IMR-90 (cell line): ENCODE data around the gene SH3BGRL. TPM values are rescaled to one million over a fixed set of nuclear protein-coding genes. Genes with fewer than 3 reads are reported as not detected.

Experiments used
- ATAC-seq: fragments of 200-7000 bp; cut with Tn5 transposase; 2 replicates; pipeline ENCODE4 v1.9.1; 2020; ENCODE audit warnings: low read depth, mild to moderate bottlenecking, moderate library complexity
- BruUV-seq: library from RNA; stranded (reverse); fragments of 400-500 nt; replicated peaks from 2 replicates; lab custom pipeline; 2021; lab: Mats Ljungman, UMichigan
- CTCF ChIA-PET: fragments of 300-600 bp; formaldehyde crosslinking; extraction: SDS; loops from one replicate; lab custom pipeline; 2021; ENCODE audit warnings: antibody characterized with exemption; lab: Yijun Ruan, JAX
- POLR2A ChIA-PET: fragments of 300-600 bp; sonication (Branson Sonifier 250); formaldehyde crosslinking; loops from one replicate; lab custom pipeline; 2022; ENCODE audit warnings: antibody characterized with exemption; ENCODE audit not compliant: unreplicated experiment; lab: Charles Lee
- DNase-seq: peaks from one replicate; pipeline ENCODE4 v3.0.0; 2013
- H2AFZ ChIP-seq: replicated peaks from 2 replicates; pipeline ENCODE3; 2013; ENCODE audit warnings: low read length, mild to moderate bottlenecking; ENCODE audit not compliant: poor library complexity
- H2AK5ac ChIP-seq: 2 replicates; pipeline ENCODE4 v1.6.1; 2013; ENCODE audit warnings: low read depth, low read length, inconsistent platforms
- H2AK9ac ChIP-seq: replicated peaks from 2 replicates; pipeline ENCODE3; 2013; ENCODE audit warnings: mild to moderate bottlenecking, low read depth, low read length, moderate library complexity; ENCODE audit not compliant: poor library complexity
- H2BK120ac ChIP-seq: 2 replicates; pipeline ENCODE4 v1.6.1; 2013; ENCODE audit warnings: low read depth, low read length, inconsistent platforms
- H2BK15ac ChIP-seq: 3 replicates; pipeline ENCODE4 v1.6.1; 2013; ENCODE audit warnings: low read depth, low read length, inconsistent platforms
- H2BK20ac ChIP-seq: 2 replicates; pipeline ENCODE4 v1.6.1; 2013; ENCODE audit warnings: low read depth, mild to moderate bottlenecking, inconsistent platforms, low read length, moderate library complexity
- H2BK5ac ChIP-seq: 2 replicates; pipeline ENCODE4 v1.6.1; 2013; ENCODE audit warnings: mild to moderate bottlenecking, low read depth, low read length, inconsistent platforms; ENCODE audit not compliant: poor library complexity, severe bottlenecking
- H3K14ac ChIP-seq: replicated peaks from 2 replicates; pipeline ENCODE4 v1.6.1; 2013; ENCODE audit warnings: low read depth, low read length, inconsistent platforms
- H3K18ac ChIP-seq: 2 replicates; pipeline ENCODE4 v1.6.1; 2013; ENCODE audit warnings: low read depth, low read length, control low read depth
- H3K23ac ChIP-seq: 2 replicates; pipeline ENCODE4 v1.6.1; 2013; ENCODE audit warnings: low read depth, low read length, inconsistent platforms
- H3K27ac ChIP-seq: 2 replicates; pipeline ENCODE4 v1.5.1; 2013; ENCODE audit warnings: mild to moderate bottlenecking, control low read depth, low read length; ENCODE audit not compliant: insufficient read depth
- H3K27me3 ChIP-seq: 2 replicates; pipeline ENCODE4 v1.6.1; 2013; ENCODE audit warnings: low read length; ENCODE audit not compliant: control insufficient read depth, insufficient read depth
- H3K36me3 ChIP-seq: 2 replicates; pipeline ENCODE4 v1.6.1; 2013; ENCODE audit warnings: low read length, mixed read lengths; ENCODE audit not compliant: control insufficient read depth, insufficient read depth
- H3K4ac ChIP-seq: 2 replicates; pipeline ENCODE4 v1.6.1; 2013; ENCODE audit warnings: low read depth, low read length, inconsistent platforms
- H3K4me1 ChIP-seq: 2 replicates; pipeline ENCODE4 v1.6.1; 2013; ENCODE audit warnings: low read length, mixed read lengths; ENCODE audit not compliant: control insufficient read depth, insufficient read depth
- H3K4me2 ChIP-seq: 2 replicates; pipeline ENCODE4 v1.6.1; 2013; ENCODE audit warnings: low read depth, mild to moderate bottlenecking, control low read depth, low read length, moderate library complexity
- H3K4me3 ChIP-seq: 2 replicates; pipeline ENCODE4 v1.5.1; 2013; ENCODE audit warnings: low read depth, mild to moderate bottlenecking, control low read depth, low read length, moderate library complexity; ENCODE audit not compliant: insufficient read depth
- H3K56ac ChIP-seq: 2 replicates; pipeline ENCODE4 v1.6.1; 2013; ENCODE audit warnings: low read length, inconsistent platforms; ENCODE audit not compliant: insufficient read depth; ENCODE audit errors: extremely low read depth
- H3K79me1 ChIP-seq, 2 experiments: 2 replicates each; pipeline ENCODE4 v1.6.1; 2013; ENCODE audit warnings: low read length in 2 of 2, inconsistent platforms in 1 of 2, low read depth in 1 of 2
- H3K9ac ChIP-seq: 2 replicates; pipeline ENCODE4 v1.6.1; 2013; ENCODE audit warnings: low read depth, low read length, control low read depth
- H3K9me1 ChIP-seq: 2 replicates; pipeline ENCODE4 v1.6.1; 2013; ENCODE audit warnings: low read length, inconsistent platforms; ENCODE audit not compliant: insufficient read depth
- H3K9me3 ChIP-seq: 2 replicates; pipeline ENCODE4 v1.6.1; 2013; ENCODE audit warnings: low read length; ENCODE audit not compliant: control insufficient read depth, insufficient read depth
- H4K20me1 ChIP-seq: 2 replicates; pipeline ENCODE4 v1.6.1; 2013; ENCODE audit warnings: low read length, inconsistent platforms; ENCODE audit not compliant: insufficient read depth
- H4K5ac ChIP-seq: 2 replicates; pipeline ENCODE4 v1.6.1; 2013; ENCODE audit warnings: mild to moderate bottlenecking, low read depth, low read length, control low read depth
- H4K8ac ChIP-seq, 2 experiments: 2 replicates each; pipeline ENCODE4 v1.6.1; 2013; ENCODE audit warnings: low read depth in 2 of 2, low read length in 2 of 2, control low read depth in 1 of 2, inconsistent platforms in 1 of 2
- H4K91ac ChIP-seq: 2 replicates; pipeline ENCODE4 v1.6.1; 2013; ENCODE audit warnings: low read depth, low read length, inconsistent platforms; ENCODE audit not compliant: insufficient read depth
- BHLHE40 ChIP-seq: fragments of 150-350 bp; IDR thresholded peaks from 2 replicates; pipeline ENCODE4 v1.6.1; 2016; ENCODE audit warnings: mild to moderate bottlenecking, low read depth, low read length
- CEBPB ChIP-seq: IDR thresholded peaks from 2 replicates; pipeline ENCODE4 v1.6.1; 2012; ENCODE audit warnings: low read depth, low read length, improper control_type of control experiment
- CHD1 ChIP-seq: IDR thresholded peaks from 2 replicates; pipeline ENCODE4 v1.6.1; 2012; ENCODE audit warnings: low read depth, low read length, improper control_type of control experiment
- FOS ChIP-seq: fragments of 150-350 bp; IDR thresholded peaks from 2 replicates; pipeline ENCODE4 v1.6.1; 2016; ENCODE audit warnings: low read depth, low read length
- MAFK ChIP-seq: IDR thresholded peaks from 2 replicates; pipeline ENCODE4 v1.6.1; 2012; ENCODE audit warnings: low read depth, low read length, improper control_type of control experiment
- MAZ ChIP-seq: IDR thresholded peaks from 2 replicates; pipeline ENCODE4 v1.6.1; 2012; ENCODE audit warnings: low read depth, mild to moderate bottlenecking, low read length, improper control_type of control experiment, moderate library complexity, borderline replicate concordance
- MXI1 ChIP-seq: IDR thresholded peaks from 2 replicates; pipeline ENCODE4 v1.6.1; 2012; ENCODE audit warnings: low read depth, mild to moderate bottlenecking, low read length, moderate library complexity, borderline replicate concordance
- NFE2L2 ChIP-seq: fragments of 150-350 bp; IDR thresholded peaks from 2 replicates; pipeline ENCODE4 v1.6.1; 2016; ENCODE audit warnings: low read depth, mild to moderate bottlenecking, low read length
- POLR2A ChIP-seq: IDR thresholded peaks from 2 replicates; pipeline ENCODE4 v1.6.1; 2012; ENCODE audit warnings: mild to moderate bottlenecking, low read depth, low read length
- RAD21 ChIP-seq: IDR thresholded peaks from 2 replicates; pipeline ENCODE4 v1.6.1; 2012; ENCODE audit warnings: low read length, improper control_type of control experiment
- RCOR1 ChIP-seq: IDR thresholded peaks from 2 replicates; pipeline ENCODE4 v1.6.1; 2012; ENCODE audit warnings: mild to moderate bottlenecking, low read length, improper control_type of control experiment; ENCODE audit not compliant: insufficient replicate concordance
- RFX5 ChIP-seq: IDR thresholded peaks from 2 replicates; pipeline ENCODE4 v1.8.0; 2012; ENCODE audit warnings: low read depth, mild to moderate bottlenecking, low read length, moderate library complexity
- SMC3 ChIP-seq: fragments of 150-350 bp; IDR thresholded peaks from 2 replicates; pipeline ENCODE4 v1.6.1; 2016; ENCODE audit warnings: low read depth, mild to moderate bottlenecking, antibody characterized with exemption, low read length, moderate library complexity
- WGBS, 2 experiments: methylation state at CpG; one replicate each; pipeline versions ENCODE4 v1.1.5 to v1.1.7; 2013; ENCODE audit warnings: missing lambda C conversion rate in 2 of 2; ENCODE audit not compliant: insufficient read length in 1 of 2; ENCODE audit errors: extremely low coverage in 2 of 2; 5-methylcytosine and 5-hydroxymethylcytosine counted together
- dilution Hi-C: fragments of 300-500 bp; cut with HindIII; formaldehyde crosslinking; loops from one replicate; pipeline ENCODE4 v1.14.3; 2018; ENCODE audit warnings: low sequenced_read_pairs; ENCODE audit not compliant: unreplicated experiment
- in situ Hi-C: fragments of 300-500 bp; cut with MboI; formaldehyde crosslinking; loops from 3 replicates; pipeline ENCODE4 v1.14.3; 2019; ENCODE audit warnings: low sequenced_read_pairs, inconsistent platforms, mixed read lengths
- intact Hi-C: fragments of 100-400 bp; cut with micrococcal nuclease; formaldehyde crosslinking; loops from 2 replicates; pipeline ENCODE4 v1.10.0; 2022
- polyA plus RNA-seq, 3 experiments: library from polyadenylated mRNA; depleted of rRNA; stranded (reverse); fragments of >200 nt; gene quantifications; 2 replicates each; pipeline ENCODE4 v1.2.3, GENCODE V29; 2012; ENCODE audit warnings: low replicate concordance in 1 of 3
- total RNA-seq: library from RNA; depleted of rRNA; stranded (reverse); fragments of >200 nt; gene quantifications from 2 replicates; pipeline ENCODE4 v1.2.3, GENCODE V29; 2012
- TF ChIP-seq, protein P1 (sequence below): fragments of 150-350 bp; IDR thresholded peaks from 2 replicates; pipeline ENCODE4 v1.6.1; 2016; ENCODE audit warnings: low read depth, mild to moderate bottlenecking, low read length, moderate library complexity, borderline replicate concordance
- TF ChIP-seq, protein P2 (sequence below): fragments of 150-350 bp; IDR thresholded peaks from 2 replicates; pipeline ENCODE4 v1.6.1; 2017; ENCODE audit warnings: mild to moderate bottlenecking, antibody characterized with exemption, low read length, low read depth
- TF ChIP-seq, protein P3 (sequence below): conservative IDR thresholded peaks from 2 replicates; pipeline ENCODE4 v1.5.1; 2012; ENCODE audit warnings: mild to moderate bottlenecking, low read depth, low read length, improper control_type of control experiment

The SH3BGRL gene
- total and polyA plus RNA-seq, 2 of the 4 experiments (the other 2 are of a cell fraction) = 50.7 to 110 TPM

DNA sequence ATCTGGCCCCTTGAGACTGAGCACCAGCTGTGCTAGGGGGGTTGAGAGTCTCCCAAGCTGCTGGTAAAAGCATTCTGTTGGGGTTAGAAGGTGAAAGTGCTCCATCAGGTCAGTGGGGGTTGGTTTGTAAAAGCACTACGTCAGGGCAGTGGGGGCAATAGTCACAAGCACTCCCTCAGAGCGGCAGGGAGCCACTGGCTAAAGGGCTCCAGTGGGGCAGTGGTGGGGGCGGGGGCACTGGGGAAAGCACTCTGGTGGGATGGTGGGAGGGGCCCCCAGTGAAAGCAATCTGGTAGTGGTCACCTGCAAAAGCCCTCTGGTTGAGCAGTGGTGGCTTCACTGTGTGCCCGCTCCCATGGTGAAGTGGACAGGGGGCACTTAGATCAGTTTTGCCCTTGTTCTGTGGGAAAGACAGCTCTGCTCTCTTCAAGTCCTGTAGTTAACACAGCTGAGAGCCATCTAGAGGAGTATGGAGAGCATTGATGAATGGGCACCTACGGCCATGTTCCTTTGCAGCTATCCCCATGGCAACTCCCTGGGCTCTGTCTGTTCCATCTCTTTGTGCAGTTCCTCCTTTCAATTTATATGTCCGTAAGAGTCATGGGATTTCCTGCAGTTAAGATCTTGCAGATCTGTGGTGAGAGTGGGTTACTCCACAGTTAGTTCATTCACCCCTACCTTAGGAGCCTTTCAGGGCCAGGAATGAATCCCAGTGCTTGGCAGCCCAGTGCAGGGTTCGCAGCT lies 106.4 kb downstream of the SH3BGRL start:
- Histone ChIP-seq H4K20me1 (no peaks in the 10 kb centered on the region), H2BK120ac (no peak overlapping the region), H2BK5ac (no peak overlapping the region), H2AFZ (no peak overlapping the region), H3K18ac (no peak overlapping the region), H3K14ac (no peak overlapping the region), H3K9me3 (no peaks in the 10 kb centered on the region), H2BK15ac (no peak overlapping the region), H2AK5ac (no peak overlapping the region), H3K27ac (no peak overlapping the region), H2BK20ac (no peak overlapping the region), H3K79me1 (no peaks in the 10 kb centered on the region), H3K4me3 (no peak overlapping the region), H3K23ac (no peak overlapping the region), H4K8ac (no peak overlapping the region), H4K5ac (no peak overlapping the region), H3K27me3 (no peaks in the 10 kb centered on the region), H2AK9ac (no peak overlapping the region), H3K4ac (no peak overlapping the region), H3K56ac (no peak overlapping the region), H3K4me2 (no peak overlapping the region), H3K9ac (no peak overlapping the region), H3K4me1 (no peaks in the 10 kb centered on the region), H4K91ac (no peak overlapping the region), H3K9me1 (no peaks in the 10 kb centered on the region), H3K36me3 (no peaks in the 10 kb centered on the region)
- dilution Hi-C loops (no loop called here), in situ Hi-C loops (no loop called here), intact Hi-C loops (no loop called here)
- POLR2A ChIA-PET = no interaction called here
- ATAC-seq = no peak
- TF ChIP-seq, protein P1, sequence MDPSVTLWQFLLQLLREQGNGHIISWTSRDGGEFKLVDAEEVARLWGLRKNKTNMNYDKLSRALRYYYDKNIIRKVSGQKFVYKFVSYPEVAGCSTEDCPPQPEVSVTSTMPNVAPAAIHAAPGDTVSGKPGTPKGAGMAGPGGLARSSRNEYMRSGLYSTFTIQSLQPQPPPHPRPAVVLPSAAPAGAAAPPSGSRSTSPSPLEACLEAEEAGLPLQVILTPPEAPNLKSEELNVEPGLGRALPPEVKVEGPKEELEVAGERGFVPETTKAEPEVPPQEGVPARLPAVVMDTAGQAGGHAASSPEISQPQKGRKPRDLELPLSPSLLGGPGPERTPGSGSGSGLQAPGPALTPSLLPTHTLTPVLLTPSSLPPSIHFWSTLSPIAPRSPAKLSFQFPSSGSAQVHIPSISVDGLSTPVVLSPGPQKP = no peak
- TF ChIP-seq MAFK (no peak), MXI1 (no peak), BHLHE40 (no peak), CHD1 (no peak), RCOR1 (no peak), RAD21 (no peak), FOS (no peak), CEBPB (no peak), RFX5 (no peak), POLR2A (no peak), MAZ (no peak), NFE2L2 (no peak), SMC3 (no peak)
- TF ChIP-seq, protein P2, sequence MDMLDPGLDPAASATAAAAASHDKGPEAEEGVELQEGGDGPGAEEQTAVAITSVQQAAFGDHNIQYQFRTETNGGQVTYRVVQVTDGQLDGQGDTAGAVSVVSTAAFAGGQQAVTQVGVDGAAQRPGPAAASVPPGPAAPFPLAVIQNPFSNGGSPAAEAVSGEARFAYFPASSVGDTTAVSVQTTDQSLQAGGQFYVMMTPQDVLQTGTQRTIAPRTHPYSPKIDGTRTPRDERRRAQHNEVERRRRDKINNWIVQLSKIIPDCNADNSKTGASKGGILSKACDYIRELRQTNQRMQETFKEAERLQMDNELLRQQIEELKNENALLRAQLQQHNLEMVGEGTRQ = no peak
- TF ChIP-seq, protein P3, sequence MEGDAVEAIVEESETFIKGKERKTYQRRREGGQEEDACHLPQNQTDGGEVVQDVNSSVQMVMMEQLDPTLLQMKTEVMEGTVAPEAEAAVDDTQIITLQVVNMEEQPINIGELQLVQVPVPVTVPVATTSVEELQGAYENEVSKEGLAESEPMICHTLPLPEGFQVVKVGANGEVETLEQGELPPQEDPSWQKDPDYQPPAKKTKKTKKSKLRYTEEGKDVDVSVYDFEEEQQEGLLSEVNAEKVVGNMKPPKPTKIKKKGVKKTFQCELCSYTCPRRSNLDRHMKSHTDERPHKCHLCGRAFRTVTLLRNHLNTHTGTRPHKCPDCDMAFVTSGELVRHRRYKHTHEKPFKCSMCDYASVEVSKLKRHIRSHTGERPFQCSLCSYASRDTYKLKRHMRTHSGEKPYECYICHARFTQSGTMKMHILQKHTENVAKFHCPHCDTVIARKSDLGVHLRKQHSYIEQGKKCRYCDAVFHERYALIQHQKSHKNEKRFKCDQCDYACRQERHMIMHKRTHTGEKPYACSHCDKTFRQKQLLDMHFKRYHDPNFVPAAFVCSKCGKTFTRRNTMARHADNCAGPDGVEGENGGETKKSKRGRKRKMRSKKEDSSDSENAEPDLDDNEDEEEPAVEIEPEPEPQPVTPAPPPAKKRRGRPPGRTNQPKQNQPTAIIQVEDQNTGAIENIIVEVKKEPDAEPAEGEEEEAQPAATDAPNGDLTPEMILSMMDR = no peak
- no TSS peak for BruUV-seq
- WGBS, 2 experiments = 60% methylated on average over 1 of the region's 7 CpGs; no CpG with 5 or more reads in 1 of the 2 experiments
- DNase-seq = no peak
- CTCF ChIA-PET = no interaction called here
